ENCODE results near the gene NR1D1.

DNA sequence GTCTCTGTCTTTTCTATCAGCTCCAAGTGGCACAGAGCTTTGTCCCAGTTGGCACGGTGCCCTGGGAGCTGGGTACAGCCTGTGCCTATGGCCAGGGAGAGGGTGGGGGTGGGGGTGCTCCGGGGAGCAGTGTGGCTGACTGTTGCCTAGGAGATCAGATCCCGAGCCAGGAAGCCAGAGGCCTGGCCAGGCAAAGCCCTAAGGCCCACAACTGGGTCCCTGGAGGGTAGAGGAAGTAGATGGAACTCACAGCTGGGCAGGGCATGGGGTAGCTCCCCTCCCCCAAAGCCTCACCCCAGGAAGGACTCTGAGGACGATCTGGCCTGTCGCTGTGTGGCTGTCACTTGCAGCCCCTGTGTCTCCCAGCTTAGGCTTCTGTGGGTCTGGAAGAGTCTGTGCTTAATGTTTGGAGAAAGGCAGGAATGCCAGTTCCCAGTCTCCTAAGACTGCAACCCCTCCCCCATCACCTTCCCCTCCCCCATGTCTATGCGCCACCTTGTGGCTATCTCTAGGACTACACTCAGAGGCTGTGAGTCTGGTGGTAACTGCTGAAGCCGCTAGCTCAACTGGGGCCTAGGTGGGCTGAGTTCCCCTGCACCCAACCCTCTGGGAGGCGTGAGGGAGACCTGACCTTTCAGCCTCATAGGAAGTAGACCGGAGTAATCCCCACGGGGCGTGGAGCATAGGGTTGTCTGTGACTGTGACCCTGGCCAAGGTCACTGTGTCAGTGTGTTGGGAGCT, 25.0 kb downstream of the NR1D1 start:
- TF ChIP-seq, protein P1, sequence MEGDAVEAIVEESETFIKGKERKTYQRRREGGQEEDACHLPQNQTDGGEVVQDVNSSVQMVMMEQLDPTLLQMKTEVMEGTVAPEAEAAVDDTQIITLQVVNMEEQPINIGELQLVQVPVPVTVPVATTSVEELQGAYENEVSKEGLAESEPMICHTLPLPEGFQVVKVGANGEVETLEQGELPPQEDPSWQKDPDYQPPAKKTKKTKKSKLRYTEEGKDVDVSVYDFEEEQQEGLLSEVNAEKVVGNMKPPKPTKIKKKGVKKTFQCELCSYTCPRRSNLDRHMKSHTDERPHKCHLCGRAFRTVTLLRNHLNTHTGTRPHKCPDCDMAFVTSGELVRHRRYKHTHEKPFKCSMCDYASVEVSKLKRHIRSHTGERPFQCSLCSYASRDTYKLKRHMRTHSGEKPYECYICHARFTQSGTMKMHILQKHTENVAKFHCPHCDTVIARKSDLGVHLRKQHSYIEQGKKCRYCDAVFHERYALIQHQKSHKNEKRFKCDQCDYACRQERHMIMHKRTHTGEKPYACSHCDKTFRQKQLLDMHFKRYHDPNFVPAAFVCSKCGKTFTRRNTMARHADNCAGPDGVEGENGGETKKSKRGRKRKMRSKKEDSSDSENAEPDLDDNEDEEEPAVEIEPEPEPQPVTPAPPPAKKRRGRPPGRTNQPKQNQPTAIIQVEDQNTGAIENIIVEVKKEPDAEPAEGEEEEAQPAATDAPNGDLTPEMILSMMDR (IDR thresholded peaks at IDR 0.05; ENCODE audit: low read length): peak; percentile 96
- no peak for TF ChIP-seq EZH2 (IDR thresholded peaks at IDR 0.05; ENCODE audit: borderline replicate concordance, low read length)

All from OCI-LY1 (cell line).